HCT116 (cell line): ENCODE data around the gene BRMS1. TPM values are rescaled to one million over a fixed set of nuclear protein-coding genes. Genes with fewer than 3 reads are reported as not detected.

Experiments used
- ATAC-seq: fragments of 200-7000 bp; cut with Tn5 transposase; 2 replicates; pipeline ENCODE4 v1.9.1; 2020; ENCODE audit warnings: mild to moderate bottlenecking, moderate library complexity
- BruUV-seq: library from RNA; stranded (reverse); fragments of 400-500 nt; replicated peaks from 2 replicates; lab custom pipeline; 2021; lab: Mats Ljungman, UMichigan
- CTCF ChIA-PET: fragments of 300-600 bp; sonication (Branson Sonifier 250); formaldehyde crosslinking; loops from one replicate; lab custom pipeline; 2021; ENCODE audit warnings: antibody characterized with exemption; lab: Charles Lee
- POLR2A ChIA-PET: fragments of 300-600, 350-600 bp; sonication (Branson Sonifier 250); formaldehyde crosslinking; loops from one replicate; lab custom pipeline; 2021; ENCODE audit warnings: antibody characterized with exemption; lab: Charles Lee
- RAD21 ChIA-PET, 2 experiments: fragments of 300-600 bp; sonication (Branson Sonifier 250); formaldehyde crosslinking; loops; one replicate each; lab custom pipeline; 2023; ENCODE audit warnings: low total read pairs in 2 of 2; ENCODE audit not compliant: uncharacterized antibody in 2 of 2, unreplicated experiment in 2 of 2, low non-redundant PET in 1 of 2; lab: Charles Lee
- DNase-seq: peaks from one replicate; pipeline ENCODE4 v3.0.0-alpha.2; 2010; ENCODE audit warnings: low read depth, low spot score
- H2AFZ ChIP-seq: fragments of 200-600 bp; shearing (Covaris generic), sonication (generic); 2 replicates; pipeline ENCODE4 v1.6.1; 2017; ENCODE audit warnings: low read depth, mixed run types, mixed read lengths, antibody characterized with exemption, low read length; ENCODE audit not compliant: poor library complexity, severe bottlenecking
- H3K27ac ChIP-seq: 2 replicates; pipeline ENCODE4 v1.5.1; 2012; ENCODE audit warnings: low read depth, low read length
- H3K27me3 ChIP-seq: fragments of 200-600 bp; sonication (generic); 2 replicates; pipeline ENCODE4 v1.6.1; 2016; ENCODE audit warnings: mixed run types, low read length, mixed read lengths; ENCODE audit not compliant: insufficient read depth
- H3K36me3 ChIP-seq, 2 experiments: fragments of 200-500 bp in 1 of 2; fragments of 200-600 bp in 1 of 2; sonication (Bioruptor generic) in 1 of 2; sonication (generic) in 1 of 2; 2 replicates each; pipeline versions ENCODE4 v1.5.1 to v1.6.1; 2014 to 2016; ENCODE audit warnings: low read length in 2 of 2, inconsistent platforms in 1 of 2, mixed read lengths in 1 of 2, mixed run types in 1 of 2; ENCODE audit not compliant: insufficient read depth in 2 of 2, control insufficient read depth in 1 of 2
- H3K4me1 ChIP-seq, 2 experiments: fragments of 200-600 bp in 1 of 2; sonication (generic) in 1 of 2; 2 replicates each; pipeline versions ENCODE4 v1.5.1 to v1.6.1; 2012 to 2017; ENCODE audit warnings: low read length in 2 of 2, inconsistent platforms in 1 of 2, mild to moderate bottlenecking in 1 of 2, mixed read lengths in 1 of 2, mixed run types in 1 of 2, moderate library complexity in 1 of 2; ENCODE audit not compliant: insufficient read depth in 2 of 2, control insufficient read depth in 1 of 2
- H3K4me2 ChIP-seq: fragments of 200-600 bp; sonication (generic); 2 replicates; pipeline ENCODE4 v1.6.1; 2017; ENCODE audit warnings: mixed run types, low read length, mixed read lengths
- H3K4me3 ChIP-seq, 2 experiments: fragments of 200-600 bp in 1 of 2; sonication (generic) in 1 of 2; replicated peaks in 1 of 2; 2 replicates each; pipeline ENCODE4 v1.5.1; 2011 to 2016; ENCODE audit warnings: low read length in 2 of 2, control low read depth in 1 of 2, low read depth in 1 of 2, mild to moderate bottlenecking in 1 of 2, mixed read lengths in 1 of 2, mixed run types in 1 of 2
- H3K79me2 ChIP-seq: fragments of 200-600 bp; sonication (generic); 2 replicates; pipeline ENCODE4 v1.6.1; 2017; ENCODE audit warnings: mild to moderate bottlenecking, mixed run types, low read length, moderate library complexity, mixed read lengths; ENCODE audit not compliant: insufficient read depth
- H3K9ac ChIP-seq: fragments of 200-600 bp; sonication (generic); 2 replicates; pipeline ENCODE4 v1.6.1; 2016; ENCODE audit warnings: low read length, mixed read lengths
- H3K9me2 ChIP-seq: fragments of 200-600 bp; sonication (generic), shearing (Covaris generic); 2 replicates; pipeline ENCODE4 v1.6.1; 2017; ENCODE audit warnings: mixed run types, mild to moderate bottlenecking, moderate library complexity; ENCODE audit not compliant: insufficient read depth
- H3K9me3 ChIP-seq, 2 experiments: fragments of 200-500 bp in 1 of 2; fragments of 200-600 bp in 1 of 2; sonication (Bioruptor generic) in 1 of 2; sonication (generic) in 1 of 2; 2 replicates each; pipeline ENCODE4 v1.6.1; 2014 to 2017; ENCODE audit warnings: low read length in 2 of 2, mixed read lengths in 2 of 2, inconsistent platforms in 1 of 2, low read depth in 1 of 2, mild to moderate bottlenecking in 1 of 2, mixed run types in 1 of 2, moderate library complexity in 1 of 2; ENCODE audit not compliant: control insufficient read depth in 1 of 2, insufficient read depth in 1 of 2
- H4K20me1 ChIP-seq: fragments of 200-600 bp; sonication (generic), shearing (Covaris generic); 2 replicates; pipeline ENCODE4 v1.6.1; 2017; ENCODE audit warnings: mixed run types, mild to moderate bottlenecking, moderate library complexity; ENCODE audit not compliant: insufficient read depth
- CBX3 ChIP-seq: IDR thresholded peaks from 2 replicates; pipeline ENCODE4 v1.6.1; 2012; ENCODE audit warnings: low read depth
- CEBPB ChIP-seq: IDR thresholded peaks from 2 replicates; pipeline ENCODE4 v1.6.1; 2012; ENCODE audit warnings: low read depth
- EGR1 ChIP-seq: IDR thresholded peaks from 2 replicates; pipeline ENCODE4 v1.6.1; 2012; ENCODE audit warnings: low read depth
- ELF1 ChIP-seq: IDR thresholded peaks from 2 replicates; pipeline ENCODE4 v1.6.1; 2012; ENCODE audit warnings: low read depth, borderline replicate concordance
- EZH2 ChIP-seq: fragments of 200-600 bp; sonication (generic); IDR thresholded peaks from 2 replicates; pipeline ENCODE4 v1.6.1; 2017; ENCODE audit warnings: antibody characterized with exemption, mixed run types
- EZH2phosphoT487 ChIP-seq: fragments of 200-600 bp; IDR thresholded peaks from 2 replicates; pipeline ENCODE4 v1.6.1; 2018; ENCODE audit warnings: antibody characterized with exemption, borderline replicate concordance
- FOSL1 ChIP-seq: IDR thresholded peaks from 2 replicates; pipeline ENCODE4 v1.6.1; 2012; ENCODE audit warnings: low read depth
- JUND ChIP-seq: IDR thresholded peaks from 2 replicates; pipeline ENCODE4 v1.6.1; 2012
- POLR2A ChIP-seq: IDR thresholded peaks from 2 replicates; pipeline ENCODE4 v1.7.0; 2011; ENCODE audit warnings: borderline replicate concordance; ENCODE audit not compliant: insufficient read depth, insufficient read length; ENCODE audit errors: extremely low read depth
- RAD21 ChIP-seq: IDR thresholded peaks from 2 replicates; pipeline ENCODE4 v1.6.1; 2012; ENCODE audit warnings: low read depth, mild to moderate bottlenecking
- SP1 ChIP-seq: IDR thresholded peaks from 2 replicates; pipeline ENCODE4 v1.6.1; 2012; ENCODE audit warnings: low read depth
- SRF ChIP-seq: IDR thresholded peaks from 2 replicates; pipeline ENCODE4 v1.6.1; 2012; ENCODE audit warnings: low read depth
- TCF7L2 ChIP-seq: IDR thresholded peaks from 2 replicates; pipeline ENCODE4 v1.7.0; 2011; ENCODE audit warnings: borderline replicate concordance, inconsistent platforms; ENCODE audit not compliant: insufficient read depth, insufficient read length; ENCODE audit errors: extremely low read depth
- ZNF274 ChIP-seq: fragments of 200-500 bp; sonication (Bioruptor generic); IDR thresholded peaks from 2 replicates; pipeline ENCODE4 v1.6.1; 2014; ENCODE audit warnings: mild to moderate bottlenecking, low read depth, low read length, inconsistent platforms
- intact Hi-C: fragments of 100-400 bp; cut with micrococcal nuclease; formaldehyde crosslinking; loops from 2 replicates; pipeline ENCODE4 v1.10.0; 2022
- total RNA-seq: library from RNA; stranded (reverse); gene quantifications from one replicate; pipeline ENCODE4 v1.2.1, GENCODE V29; 2021; ENCODE audit not compliant: unreplicated experiment
- TF ChIP-seq, protein P1 (sequence below): IDR thresholded peaks from 2 replicates; pipeline ENCODE4 v1.6.1; 2012
- TF ChIP-seq, protein P2 (sequence below): IDR thresholded peaks from 2 replicates; pipeline ENCODE4 v1.6.1; 2011; ENCODE audit warnings: mild to moderate bottlenecking, low read length, moderate library complexity; ENCODE audit not compliant: insufficient replicate concordance; ENCODE audit errors: extremely low read depth
- TF ChIP-seq, protein P3 (sequence below), 3 experiments: fragments of 200-600 bp in 1 of 3; sonication (generic) in 1 of 3; IDR thresholded peaks in 2 of 3; conservative IDR thresholded peaks in 1 of 3; 2 replicates each; pipeline ENCODE4 v1.5.1; 2012 to 2017; ENCODE audit warnings: low read depth in 2 of 3, low read length in 2 of 3, antibody characterized with exemption in 1 of 3, borderline replicate concordance in 1 of 3, control low read depth in 1 of 3, mild to moderate bottlenecking in 1 of 3, mixed read lengths in 1 of 3, mixed run types in 1 of 3, moderate library complexity in 1 of 3; ENCODE audit not compliant: insufficient read depth in 1 of 3
- TF ChIP-seq, protein P4 (sequence below): IDR thresholded peaks from 2 replicates; pipeline ENCODE4 v1.6.1; 2012

BRMS1 gene
- total RNA-seq, 1 experiment from 2014 or later, result 42.1 TPM

DNA sequence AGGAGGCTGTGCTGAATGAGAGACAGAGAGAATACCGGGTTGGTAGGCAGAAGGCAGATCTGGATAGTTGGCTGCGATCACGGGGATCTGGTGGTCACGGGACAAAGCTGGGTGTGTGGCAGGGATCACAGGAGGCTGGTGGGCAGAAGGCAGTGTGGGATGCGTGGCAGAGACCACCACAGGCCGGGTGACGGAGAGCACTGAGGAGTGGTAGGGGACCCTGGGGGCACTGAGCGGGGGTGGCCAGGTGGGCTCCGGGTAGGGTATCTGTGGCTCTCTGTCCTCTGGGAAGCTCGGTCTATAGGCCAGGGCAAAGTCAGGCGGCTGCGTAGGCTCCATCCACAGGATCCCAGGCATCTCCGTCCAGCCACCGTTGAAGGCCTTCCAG is 29.4 kb downstream of the BRMS1 start:
- H3K27me3 ChIP-seq, result no peaks in the 10 kb centered on the region
- H3K4me3 ChIP-seq, result no peak overlapping the region
- no peaks in the 10 kb centered on the region for H4K20me1 ChIP-seq
- H3K9me3 ChIP-seq, result no peaks in the 10 kb centered on the region
- no TSS peak for BruUV-seq
- H3K27ac ChIP-seq, result no peak overlapping the region
- CTCF ChIA-PET, result interaction anchor here (1.3 kb wide), 1 partner anchor 70 kb away, joined by 3 read pairs; no protein-coding TSS in a partner anchor
- H3K4me2 ChIP-seq, result no peak overlapping the region
- H3K36me3 ChIP-seq, result no peaks in the 10 kb centered on the region
- RAD21 ChIA-PET, result no interaction called here
- POLR2A ChIA-PET, result no interaction called here
- TF ChIP-seq RAD21 (no peak), FOSL1 (no peak), ELF1 (no peak), TCF7L2 (no peak), POLR2A (no peak), JUND (no peak), EGR1 (no peak), CBX3 (no peak), ZNF274 (no peak), EZH2phosphoT487 (no peak), SP1 (no peak), EZH2 (no peak), CEBPB (no peak), SRF (no peak)
- TF ChIP-seq, protein P1, sequence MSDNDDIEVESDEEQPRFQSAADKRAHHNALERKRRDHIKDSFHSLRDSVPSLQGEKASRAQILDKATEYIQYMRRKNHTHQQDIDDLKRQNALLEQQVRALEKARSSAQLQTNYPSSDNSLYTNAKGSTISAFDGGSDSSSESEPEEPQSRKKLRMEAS, result no peak
- TF ChIP-seq, protein P2, sequence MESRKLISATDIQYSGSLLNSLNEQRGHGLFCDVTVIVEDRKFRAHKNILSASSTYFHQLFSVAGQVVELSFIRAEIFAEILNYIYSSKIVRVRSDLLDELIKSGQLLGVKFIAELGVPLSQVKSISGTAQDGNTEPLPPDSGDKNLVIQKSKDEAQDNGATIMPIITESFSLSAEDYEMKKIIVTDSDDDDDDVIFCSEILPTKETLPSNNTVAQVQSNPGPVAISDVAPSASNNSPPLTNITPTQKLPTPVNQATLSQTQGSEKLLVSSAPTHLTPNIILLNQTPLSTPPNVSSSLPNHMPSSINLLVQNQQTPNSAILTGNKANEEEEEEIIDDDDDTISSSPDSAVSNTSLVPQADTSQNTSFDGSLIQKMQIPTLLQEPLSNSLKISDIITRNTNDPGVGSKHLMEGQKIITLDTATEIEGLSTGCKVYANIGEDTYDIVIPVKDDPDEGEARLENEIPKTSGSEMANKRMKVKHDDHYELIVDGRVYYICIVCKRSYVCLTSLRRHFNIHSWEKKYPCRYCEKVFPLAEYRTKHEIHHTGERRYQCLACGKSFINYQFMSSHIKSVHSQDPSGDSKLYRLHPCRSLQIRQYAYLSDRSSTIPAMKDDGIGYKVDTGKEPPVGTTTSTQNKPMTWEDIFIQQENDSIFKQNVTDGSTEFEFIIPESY, result no peak
- TF ChIP-seq, protein P3, sequence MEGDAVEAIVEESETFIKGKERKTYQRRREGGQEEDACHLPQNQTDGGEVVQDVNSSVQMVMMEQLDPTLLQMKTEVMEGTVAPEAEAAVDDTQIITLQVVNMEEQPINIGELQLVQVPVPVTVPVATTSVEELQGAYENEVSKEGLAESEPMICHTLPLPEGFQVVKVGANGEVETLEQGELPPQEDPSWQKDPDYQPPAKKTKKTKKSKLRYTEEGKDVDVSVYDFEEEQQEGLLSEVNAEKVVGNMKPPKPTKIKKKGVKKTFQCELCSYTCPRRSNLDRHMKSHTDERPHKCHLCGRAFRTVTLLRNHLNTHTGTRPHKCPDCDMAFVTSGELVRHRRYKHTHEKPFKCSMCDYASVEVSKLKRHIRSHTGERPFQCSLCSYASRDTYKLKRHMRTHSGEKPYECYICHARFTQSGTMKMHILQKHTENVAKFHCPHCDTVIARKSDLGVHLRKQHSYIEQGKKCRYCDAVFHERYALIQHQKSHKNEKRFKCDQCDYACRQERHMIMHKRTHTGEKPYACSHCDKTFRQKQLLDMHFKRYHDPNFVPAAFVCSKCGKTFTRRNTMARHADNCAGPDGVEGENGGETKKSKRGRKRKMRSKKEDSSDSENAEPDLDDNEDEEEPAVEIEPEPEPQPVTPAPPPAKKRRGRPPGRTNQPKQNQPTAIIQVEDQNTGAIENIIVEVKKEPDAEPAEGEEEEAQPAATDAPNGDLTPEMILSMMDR (IDR thresholded peaks at IDR 0.05 in 2 of 3, conservative IDR thresholded peaks at IDR 0.05 in 1 of 3; ENCODE audit: borderline replicate concordance in 1 of 3, insufficient read depth in 1 of 3, low read depth in 2 of 3, low read length in 2 of 3), result no peak
- TF ChIP-seq, protein P4, sequence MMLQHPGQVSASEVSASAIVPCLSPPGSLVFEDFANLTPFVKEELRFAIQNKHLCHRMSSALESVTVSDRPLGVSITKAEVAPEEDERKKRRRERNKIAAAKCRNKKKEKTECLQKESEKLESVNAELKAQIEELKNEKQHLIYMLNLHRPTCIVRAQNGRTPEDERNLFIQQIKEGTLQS, result no peak
- TF ChIP-seq, all 23 proteins: peak for 0
- ATAC-seq (no peak), DNase-seq (no peak)
- H3K79me2 ChIP-seq, result no peaks in the 10 kb centered on the region
- H3K9me2 ChIP-seq, result no peaks in the 10 kb centered on the region
- no peak overlapping the region for H3K9ac ChIP-seq
- intact Hi-C loops, result no loop called here
- H3K4me1 ChIP-seq, result peaks cover 16 to 30% of the 10 kb centered on the region in 2 experiments
- no peak overlapping the region for H2AFZ ChIP-seq
